Cardiac fibroblast (primary cell): Measurements from ENCODE around the gene ARMC9.

Experiments used
- DNase-seq, 2 donors: peaks; one replicate each; pipeline versions ENCODE4 v3.0.0 to v3.0.0-alpha.2; 2010; ENCODE audit warnings: low read depth in 2 of 2
- H3K4me3 ChIP-seq, 2 donors: replicated peaks in 1 of 2; 1 replicate in 1 of 2; 2 replicates in 1 of 2; pipeline ENCODE4 v1.5.1; 2011; ENCODE audit warnings: low read depth in 2 of 2, low read length in 2 of 2, mild to moderate bottlenecking in 2 of 2, moderate library complexity in 1 of 2
- CTCF ChIP-seq: IDR thresholded peaks from one replicate; pipeline ENCODE4 v1.5.1; 2011; ENCODE audit warnings: low read depth, mild to moderate bottlenecking, low read length, inconsistent platforms

The ARMC9 gene

DNA sequence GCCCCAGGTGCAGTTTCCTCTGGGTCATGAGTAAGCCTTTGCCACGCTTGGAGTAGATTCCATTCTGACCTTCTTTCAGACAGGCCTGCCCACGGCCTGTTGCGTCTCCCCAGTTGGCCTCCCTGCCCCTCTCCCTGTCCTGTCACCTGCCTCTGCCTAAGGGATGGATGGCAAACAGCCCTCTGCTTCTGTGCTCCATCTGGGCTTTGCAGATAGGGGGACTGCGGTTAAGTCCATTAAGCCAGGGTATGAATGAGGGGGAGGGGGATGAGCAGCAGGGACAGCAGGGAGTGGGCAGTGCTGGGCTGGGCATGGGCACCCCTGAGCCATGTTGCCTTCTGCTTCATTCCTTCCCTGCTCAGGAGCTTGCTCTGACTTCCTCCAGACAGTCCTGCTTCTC, 159.5 kb downstream of the ARMC9 start:
- DNase-seq = no peak
- no peak overlapping the region for H3K4me3 ChIP-seq
- no peak for TF ChIP-seq CTCF

GRCh38 chr2:231359441-231359840, 161.0 kb downstream of the ARMC9 start:
- TF ChIP-seq CTCF = no peak
- no peak overlapping the region for H3K4me3 ChIP-seq
- DNase-seq = no peak

DNA sequence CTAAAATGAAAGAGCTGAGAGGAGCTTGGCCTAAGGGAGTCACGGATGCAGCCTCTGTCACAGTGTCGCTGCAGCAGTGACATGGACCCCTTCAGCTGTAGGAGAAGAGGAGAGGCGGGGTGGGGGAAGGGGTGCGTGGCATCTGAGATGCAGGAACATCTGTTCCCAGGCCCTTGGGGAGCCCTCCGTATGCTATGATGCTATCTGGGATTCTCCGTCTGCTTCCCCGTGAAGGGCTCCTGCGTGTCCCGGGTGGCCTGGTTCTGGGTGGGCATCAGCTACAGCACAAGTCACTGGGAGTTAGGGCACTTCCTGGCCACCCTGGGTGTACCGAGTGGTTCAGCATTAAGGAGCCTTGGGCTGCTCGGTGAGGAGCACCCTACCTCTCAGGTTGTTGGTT, 161.5 kb downstream of the ARMC9 start:
- DNase-seq = no peak
- TF ChIP-seq CTCF = no peak
- no peak overlapping the region for H3K4me3 ChIP-seq

DNA sequence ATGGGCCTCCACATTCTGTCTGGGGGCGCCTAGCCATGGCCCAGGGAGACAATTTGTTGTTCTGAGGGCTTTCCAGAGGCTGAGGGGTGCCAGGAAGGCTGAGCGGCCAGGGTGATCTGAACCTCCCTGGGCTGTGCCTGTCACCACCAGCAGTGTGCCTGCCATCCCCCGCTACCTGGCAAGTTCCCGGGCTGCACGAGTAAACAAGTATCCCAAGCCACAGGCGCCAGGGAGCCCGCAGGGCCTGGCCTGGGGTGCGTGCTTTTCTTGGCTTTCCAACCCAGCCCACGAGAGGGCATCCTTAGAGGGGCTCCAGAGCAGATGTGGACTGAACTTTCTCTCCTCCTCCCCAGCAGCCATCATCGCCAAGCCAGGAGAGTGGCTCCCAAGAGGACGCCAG, 162.0 kb downstream of the ARMC9 start:
- TF ChIP-seq CTCF = no peak
- DNase-seq = no peak
- no peak overlapping the region for H3K4me3 ChIP-seq

GRCh38 chr2:231360881-231361371, 162.5 kb downstream of the ARMC9 start:
- no peak for TF ChIP-seq CTCF
- no peak for DNase-seq
- H3K4me3 ChIP-seq = no peak overlapping the region

- no peak for TF ChIP-seq CTCF
- H3K4me3 ChIP-seq = no peak overlapping the region
- DNase-seq = no peak
Measured at GRCh38 chr2:231361701-231362554, 163.5 kb downstream of the ARMC9 start.
